ENCODE measurements around the gene TEX29.

Gene TEX29

GRCh38 chr13:111322001-111322915, 1.8 kb downstream of the TEX29 start:
- no peak for DNase-seq (ENCODE audit: low read depth in 2 of 2)

- no peak for DNase-seq (ENCODE audit: low read depth in 2 of 2)
Measured at GRCh38 chr13:111322916-111323331, 2.5 kb downstream of the TEX29 start.

- no peak for DNase-seq (ENCODE audit: low read depth in 2 of 2)
Measured at GRCh38 chr13:111323549-111323948, 3.1 kb downstream of the TEX29 start.

GRCh38 chr13:111323950-111324651, 3.7 kb downstream of the TEX29 start:
- no peak for DNase-seq (ENCODE audit: low read depth in 2 of 2)

- no peak for DNase-seq (ENCODE audit: low read depth in 2 of 2)
Measured at GRCh38 chr13:111324736-111325135, 4.3 kb downstream of the TEX29 start.

GRCh38 chr13:111325146-111325890, 4.9 kb downstream of the TEX29 start:
- no peak for DNase-seq (ENCODE audit: low read depth in 2 of 2)

GRCh38 chr13:111325941-111326620, 5.6 kb downstream of the TEX29 start:
- DNase-seq (ENCODE audit: low read depth in 2 of 2), result no peak

GRCh38 chr13:111326621-111326965, 6.2 kb downstream of the TEX29 start:
- no peak for DNase-seq (ENCODE audit: low read depth in 2 of 2)

- DNase-seq (ENCODE audit: low read depth in 2 of 2), result no peak
Measured at GRCh38 chr13:111326981-111327642, 6.7 kb downstream of the TEX29 start.

GRCh38 chr13:111327730-111328573, 7.5 kb downstream of the TEX29 start:
- no peak for DNase-seq (ENCODE audit: low read depth in 2 of 2)

GRCh38 chr13:111328574-111329410, 8.3 kb downstream of the TEX29 start:
- DNase-seq (ENCODE audit: low read depth in 2 of 2), result no peak

GRCh38 chr13:111329641-111330040, 9.2 kb downstream of the TEX29 start:
- no peak for DNase-seq (ENCODE audit: low read depth in 2 of 2)

- DNase-seq (ENCODE audit: low read depth in 2 of 2), result no peak
Measured at GRCh38 chr13:111330066-111330610, 9.7 kb downstream of the TEX29 start.

GRCh38 chr13:111335298-111335697, 14.9 kb downstream of the TEX29 start:
- DNase-seq (ENCODE audit: low read depth in 2 of 2), result no peak

GRCh38 chr13:111336666-111337065, 16.2 kb downstream of the TEX29 start:
- DNase-seq (ENCODE audit: low read depth in 2 of 2), result no peak

GRCh38 chr13:111337206-111337605, 16.8 kb downstream of the TEX29 start:
- DNase-seq (ENCODE audit: low read depth in 2 of 2), result no peak

GRCh38 chr13:111337741-111338140, 17.3 kb downstream of the TEX29 start:
- no peak for DNase-seq (ENCODE audit: low read depth in 2 of 2)

GRCh38 chr13:111338841-111339240, 18.4 kb downstream of the TEX29 start:
- no peak for DNase-seq (ENCODE audit: low read depth in 2 of 2)

Data from stimulated activated CD8-positive, alpha-beta memory T cell treated with anti-CD3 and anti-CD28 coated beads, Interleukin-7, amount 100 ng/mL, for 4 hours (primary cell).